ENCODE data around the gene BPIFA1.

Gene BPIFA1

GRCh38 chr20:33242319-33243100 is 6.7 kb downstream of the BPIFA1 start:
- DNase-seq = no peak

- no peak for DNase-seq
Observed at GRCh38 chr20:33246077-33246476, 10.3 kb downstream of the BPIFA1 start.

GRCh38 chr20:33249456-33249855 is 13.7 kb downstream of the BPIFA1 start:
- DNase-seq = peak; percentile 18

GRCh38 chr20:33250666-33251065 is 14.9 kb downstream of the BPIFA1 start:
- no peak for DNase-seq

GRCh38 chr20:33251496-33251895 is 15.7 kb downstream of the BPIFA1 start:
- peak; percentile 86 for DNase-seq

GRCh38 chr20:33252460-33252859 is 16.7 kb downstream of the BPIFA1 start:
- no peak for DNase-seq

- DNase-seq = no peak
Observed at GRCh38 chr20:33255005-33255404, 19.2 kb downstream of the BPIFA1 start.

GRCh38 chr20:33257237-33257636 is 21.4 kb downstream of the BPIFA1 start:
- DNase-seq = no peak

GRCh38 chr20:33259371-33259770 is 23.6 kb downstream of the BPIFA1 start:
- no peak for DNase-seq

GRCh38 chr20:33261465-33261864 is 25.7 kb downstream of the BPIFA1 start:
- DNase-seq = no peak

GRCh38 chr20:33262658-33263065 is 26.9 kb downstream of the BPIFA1 start:
- peak; percentile 60 for DNase-seq

GRCh38 chr20:33263784-33264183 is 28.0 kb downstream of the BPIFA1 start:
- DNase-seq = no peak

GRCh38 chr20:33267701-33268100 is 31.9 kb downstream of the BPIFA1 start:
- DNase-seq = no peak

- no peak for DNase-seq
Observed at GRCh38 chr20:33272155-33272873, 36.5 kb downstream of the BPIFA1 start.

- no peak for DNase-seq
Observed at GRCh38 chr20:33273117-33273851, 37.5 kb downstream of the BPIFA1 start.

- DNase-seq = no peak
Observed at GRCh38 chr20:33275215-33275614, 39.4 kb downstream of the BPIFA1 start.

GRCh38 chr20:33275871-33276270 is 40.1 kb downstream of the BPIFA1 start:
- DNase-seq = no peak

- DNase-seq = no peak
Observed at GRCh38 chr20:33276303-33277113, 40.7 kb downstream of the BPIFA1 start.

- DNase-seq = no peak
Observed at GRCh38 chr20:33277471-33278441, 42.0 kb downstream of the BPIFA1 start.

- no peak for DNase-seq
Observed at GRCh38 chr20:33278700-33279099, 42.9 kb downstream of the BPIFA1 start.

- no peak for DNase-seq
Observed at GRCh38 chr20:33279261-33279910, 43.6 kb downstream of the BPIFA1 start.

Measured in NCI-H1092 treated with DMSO at 0.1 percent for 48 hours (cell line).